GM21576 (cell line): Measurements from ENCODE around the gene GLS.
"Not testable (repeated sequence)": the region's sequence is repeated elsewhere in the genome, so short reads cannot be mapped to it uniquely, and the experiment has no call there.

Source experiments
- ATAC-seq: cut with Tn5 transposase; IDR thresholded peaks from one replicate; pipeline ENCODE4 v1.9.1; 2021; ENCODE audit warnings: mild to moderate bottlenecking, moderate library complexity; ENCODE audit not compliant: unreplicated experiment

Gene GLS

DNA sequence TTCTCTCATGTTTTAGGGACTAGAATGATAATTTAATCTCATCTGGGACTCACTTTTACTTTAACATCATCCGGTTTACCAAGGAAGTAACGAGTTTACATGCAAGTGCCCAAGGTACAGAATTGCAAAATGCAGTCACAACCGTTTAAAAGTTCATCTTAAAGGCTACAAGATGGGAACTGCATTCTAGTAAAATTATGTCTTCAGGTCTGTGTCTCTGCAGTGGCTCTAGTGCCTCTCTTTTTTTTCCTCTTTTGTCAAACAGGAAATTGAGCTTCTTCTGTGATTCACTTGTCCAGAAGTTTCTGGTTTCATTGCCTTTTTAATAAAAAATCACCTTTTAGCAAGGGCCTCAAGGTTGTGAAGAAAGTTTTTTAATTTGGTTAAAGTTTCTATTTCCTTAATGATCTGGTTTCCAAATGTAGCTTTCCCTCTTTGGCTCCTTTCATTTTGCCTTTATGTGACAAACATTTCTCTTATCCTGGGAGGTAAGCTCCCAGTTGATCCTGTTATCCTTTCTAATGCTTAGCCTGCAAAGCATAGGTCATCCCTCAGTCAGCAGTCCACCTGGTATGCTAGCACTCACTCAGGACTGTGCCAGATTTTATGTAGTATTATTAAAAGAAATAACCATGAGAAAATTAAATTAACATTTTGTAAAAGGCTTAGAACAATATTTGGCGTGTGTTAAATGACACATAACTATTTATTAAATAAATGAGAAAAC lies 2.4 kb downstream of the GLS start:
- no peak for ATAC-seq

DNA sequence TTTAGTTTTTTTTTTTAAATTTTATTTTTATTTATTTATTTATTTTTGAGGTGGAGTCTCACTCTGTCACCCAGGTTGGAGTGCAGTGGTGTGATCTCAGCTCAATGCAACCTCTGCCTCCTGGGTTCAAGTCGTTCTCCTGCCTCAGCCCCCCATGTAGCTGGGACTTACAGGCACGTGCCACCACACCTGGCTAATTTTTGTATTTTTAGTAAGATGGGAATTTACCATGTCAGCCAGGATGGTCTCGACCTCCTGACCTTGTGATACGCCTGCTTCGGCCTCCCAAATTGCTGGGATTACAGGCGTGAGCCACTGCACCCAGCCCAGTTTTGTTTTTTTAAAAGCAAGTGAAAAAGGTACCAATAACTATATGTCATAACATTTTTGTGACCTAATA lies 5.2 kb downstream of the GLS start:
- not testable (repeated sequence) for ATAC-seq

DNA sequence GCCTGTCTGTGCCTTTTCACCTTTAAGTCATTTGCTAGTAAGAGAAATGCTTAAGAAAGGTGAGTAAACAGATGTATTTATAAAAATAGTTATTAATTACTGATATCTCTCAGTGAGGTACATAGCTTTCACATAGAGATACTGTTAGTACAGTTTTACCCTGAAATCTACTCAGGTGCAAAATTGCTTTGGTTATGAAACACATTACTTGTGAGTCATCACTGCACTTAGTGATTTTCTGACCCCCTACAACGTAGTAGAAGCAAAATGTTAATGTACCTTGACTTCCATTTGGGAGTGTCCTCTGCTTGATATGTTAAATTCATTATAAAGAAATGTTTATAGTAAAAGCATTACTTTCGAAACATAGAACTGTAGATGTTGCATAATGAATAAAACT lies 6.5 kb downstream of the GLS start:
- ATAC-seq, result peak; percentile 75

DNA sequence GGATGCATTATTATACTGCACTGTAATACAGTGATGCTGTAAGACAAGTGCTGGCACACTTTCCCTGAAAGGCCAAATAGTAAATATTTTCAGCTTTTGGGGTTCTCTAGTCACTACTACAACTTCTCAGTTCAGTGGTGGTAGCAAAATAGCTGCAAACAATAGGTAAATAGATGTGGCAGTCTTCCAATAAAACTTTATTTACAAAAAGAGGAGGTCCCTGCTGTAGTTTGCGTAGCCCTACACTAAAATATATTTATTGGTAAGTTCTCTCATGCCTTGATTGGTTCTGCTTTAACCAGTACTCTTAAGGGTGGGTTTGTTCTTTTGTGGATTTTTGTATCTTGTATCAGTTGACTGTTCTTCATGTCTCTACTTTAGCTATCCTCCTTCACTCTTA lies 7.8 kb downstream of the GLS start:
- ATAC-seq, result no peak

DNA sequence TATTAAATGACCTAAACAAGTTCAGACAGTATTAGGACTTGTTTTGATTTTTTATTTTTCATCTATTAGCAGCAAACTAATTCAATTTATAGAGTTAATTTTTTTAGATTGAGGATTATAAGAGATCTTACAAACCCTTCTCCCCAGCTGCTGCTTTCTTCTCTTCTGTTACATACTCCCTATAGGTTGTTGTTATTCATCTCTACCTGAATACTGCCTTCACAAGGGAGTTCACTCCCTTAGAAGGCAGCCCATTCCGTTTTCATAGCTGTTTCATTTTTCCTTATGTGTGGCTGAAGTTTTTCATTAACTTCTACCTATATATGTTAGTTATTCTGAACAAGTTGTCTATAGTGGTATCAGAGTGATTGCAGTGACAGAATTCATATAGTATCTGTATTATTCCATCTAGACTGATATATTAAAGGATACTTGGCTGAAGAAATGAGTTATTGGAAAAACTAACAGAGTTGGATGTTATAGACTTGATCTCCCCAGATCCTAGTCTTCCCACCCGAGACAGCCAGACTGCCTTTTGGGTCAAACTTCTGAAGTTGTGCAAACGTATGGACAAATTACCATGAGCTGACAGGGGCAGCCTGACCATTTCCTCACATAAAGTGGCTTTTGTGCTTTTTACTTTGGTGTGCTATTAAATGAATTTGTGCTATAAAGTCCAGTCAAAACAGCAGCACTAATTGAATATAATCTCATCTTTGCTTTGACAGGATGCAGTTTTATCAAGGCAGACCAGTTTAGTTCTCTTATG lies 8.7 kb downstream of the GLS start:
- no peak for ATAC-seq

DNA sequence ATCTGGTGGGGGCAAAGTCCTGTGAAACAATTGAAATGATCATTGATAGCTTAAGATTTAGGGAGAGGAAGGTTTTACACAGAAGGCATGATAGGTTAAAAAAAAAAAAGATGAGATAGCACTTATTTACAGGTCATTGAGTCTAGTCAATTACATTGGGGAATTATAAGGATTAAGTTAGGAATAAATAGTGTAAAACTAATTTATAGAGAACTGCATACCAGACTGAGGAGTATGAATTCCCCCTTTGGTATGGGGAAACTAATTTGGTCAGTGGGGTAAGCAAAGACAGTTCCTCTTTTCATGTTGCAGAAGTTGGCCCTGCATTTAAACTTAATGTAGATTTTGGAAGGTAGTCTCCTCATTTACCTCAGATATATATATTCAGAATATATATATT lies 10.8 kb downstream of the GLS start:
- peak; percentile 51 for ATAC-seq

DNA sequence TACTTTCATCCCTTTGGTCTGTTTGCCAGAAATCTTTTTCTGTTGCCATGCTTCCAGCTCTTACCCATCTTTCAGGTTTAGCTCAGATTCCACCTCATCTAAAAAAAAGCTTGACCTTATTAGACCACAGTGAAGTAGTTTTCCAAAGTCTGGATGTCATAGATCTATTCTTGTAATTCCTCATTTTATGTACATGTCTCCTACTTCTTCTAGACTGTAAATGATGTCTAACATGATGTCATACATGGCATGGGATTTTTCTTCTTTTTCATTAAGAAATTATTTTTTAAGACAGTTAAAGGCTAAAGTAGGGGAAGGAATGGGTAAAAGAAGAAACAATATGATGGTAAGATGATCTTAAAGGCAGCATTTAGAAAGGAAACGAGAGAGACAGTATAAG lies 11.3 kb downstream of the GLS start:
- ATAC-seq, result no peak

DNA sequence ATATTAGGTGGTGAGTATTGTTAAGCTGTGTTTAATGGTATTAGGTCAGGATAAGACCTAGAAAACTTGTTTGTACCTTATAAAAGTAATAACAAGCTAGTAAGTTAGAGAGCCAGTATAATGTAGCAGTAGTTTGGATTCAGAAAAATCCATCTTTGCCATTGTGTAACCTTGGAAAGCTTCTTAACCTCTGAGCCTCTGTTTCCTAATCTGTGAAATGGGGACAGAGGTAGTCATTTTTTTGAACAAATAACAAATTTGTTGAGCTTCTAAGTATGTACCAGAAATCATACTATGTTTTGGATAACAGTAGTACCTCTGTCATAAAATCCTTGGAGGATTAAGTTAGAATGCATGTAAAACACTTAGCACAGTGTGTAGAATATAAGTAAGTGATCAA lies 12.5 kb downstream of the GLS start:
- no peak for ATAC-seq

DNA sequence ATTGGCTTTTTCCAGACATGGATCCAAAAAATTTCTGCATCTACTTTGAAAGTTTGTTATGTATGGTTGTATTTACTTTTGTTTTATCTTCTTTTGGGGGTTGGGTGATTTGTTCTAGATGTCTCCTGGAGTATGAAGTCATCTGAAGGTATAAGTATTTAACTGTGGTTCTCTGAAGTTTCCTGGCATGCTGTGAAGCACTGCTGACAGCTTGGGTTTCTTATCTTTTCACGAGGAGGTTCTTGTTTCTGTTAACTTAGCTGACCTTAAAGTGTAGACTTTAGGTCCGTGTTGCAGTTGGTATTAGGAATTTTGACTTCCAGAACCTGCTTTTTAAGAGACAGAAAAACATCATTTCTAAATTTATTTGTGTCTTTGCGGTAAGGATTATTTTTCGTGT lies 15.9 kb downstream of the GLS start:
- ATAC-seq, result no peak

DNA sequence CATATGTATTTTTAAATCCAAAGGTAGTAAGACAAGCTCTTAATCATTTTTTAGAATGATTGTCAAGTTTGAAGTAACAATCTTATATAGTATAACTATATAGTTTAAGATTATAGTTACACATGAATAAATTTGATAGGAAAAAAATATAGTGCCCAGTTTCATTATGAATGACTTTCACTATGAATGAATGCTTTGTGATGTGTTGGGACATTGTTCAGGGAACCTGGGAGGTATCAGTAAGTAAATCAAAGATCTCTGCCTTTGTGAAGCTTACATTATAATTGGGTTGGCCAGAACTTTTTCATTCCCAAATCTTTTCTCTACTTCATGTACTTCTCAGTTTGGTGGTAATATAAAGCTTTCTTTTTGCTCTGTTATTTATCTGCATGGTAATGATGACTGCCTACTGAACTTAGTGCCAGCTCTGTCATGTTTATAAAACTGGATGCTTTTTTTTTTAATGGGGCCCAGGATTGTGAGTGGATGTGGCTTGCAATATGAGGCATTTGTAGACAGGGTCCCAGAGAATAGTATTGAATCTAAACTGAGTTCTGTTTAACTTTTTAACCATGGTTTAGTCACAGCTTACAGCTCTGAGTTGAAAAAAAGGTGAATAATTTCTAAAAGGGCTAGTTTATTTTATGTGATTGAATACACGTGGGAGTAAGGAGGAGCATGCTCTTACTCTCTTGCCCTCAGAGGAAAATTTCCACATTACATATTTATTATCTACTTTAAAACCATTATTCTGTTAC lies 23.3 kb downstream of the GLS start:
- no peak for ATAC-seq

DNA sequence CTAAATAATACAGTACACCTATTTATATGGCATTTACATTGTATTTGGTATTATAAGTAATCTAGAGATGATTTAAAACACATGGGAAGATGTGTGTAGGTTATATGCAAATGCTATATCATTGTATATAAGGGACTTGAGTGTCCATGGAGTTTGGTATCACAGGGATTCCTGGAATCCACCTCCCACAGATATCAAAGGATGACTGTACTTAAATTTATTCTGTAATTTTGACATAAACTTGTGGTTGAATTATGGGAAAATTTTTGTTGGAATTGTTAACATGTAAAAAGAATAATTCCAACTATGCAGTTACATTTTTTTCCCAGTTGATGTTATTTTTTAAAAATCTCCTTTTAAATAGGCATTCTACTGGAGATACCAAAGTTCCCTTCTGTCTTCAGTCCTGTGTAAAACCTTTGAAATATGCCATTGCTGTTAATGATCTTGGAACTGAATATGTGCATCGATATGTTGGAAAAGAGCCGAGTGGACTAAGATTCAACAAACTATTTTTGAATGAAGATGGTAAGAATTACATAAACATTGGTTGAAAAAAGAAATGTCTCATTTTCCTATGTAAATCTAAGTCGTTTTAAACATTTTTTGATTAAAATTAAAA lies 24.1 kb downstream of the GLS start:
- ATAC-seq, result no peak

DNA sequence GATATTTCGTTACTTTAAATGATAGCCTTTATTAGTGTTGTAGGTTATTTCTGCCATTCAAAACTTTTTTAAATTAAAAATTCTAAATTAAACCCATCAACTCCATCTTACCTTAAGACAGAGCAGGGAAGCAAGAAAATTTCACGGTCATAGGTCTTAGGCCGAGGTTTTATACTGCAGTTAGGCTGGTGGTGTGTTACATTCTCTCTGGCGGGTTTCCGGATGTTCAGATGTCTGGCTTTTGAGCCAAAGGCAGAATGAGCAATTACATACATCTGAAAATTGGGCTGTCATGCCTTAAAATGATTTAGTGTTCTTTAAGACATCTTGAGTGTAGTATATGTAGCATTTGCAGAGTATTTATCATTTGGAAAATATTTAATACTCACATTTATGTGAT lies 27.9 kb downstream of the GLS start:
- ATAC-seq, result no peak

DNA sequence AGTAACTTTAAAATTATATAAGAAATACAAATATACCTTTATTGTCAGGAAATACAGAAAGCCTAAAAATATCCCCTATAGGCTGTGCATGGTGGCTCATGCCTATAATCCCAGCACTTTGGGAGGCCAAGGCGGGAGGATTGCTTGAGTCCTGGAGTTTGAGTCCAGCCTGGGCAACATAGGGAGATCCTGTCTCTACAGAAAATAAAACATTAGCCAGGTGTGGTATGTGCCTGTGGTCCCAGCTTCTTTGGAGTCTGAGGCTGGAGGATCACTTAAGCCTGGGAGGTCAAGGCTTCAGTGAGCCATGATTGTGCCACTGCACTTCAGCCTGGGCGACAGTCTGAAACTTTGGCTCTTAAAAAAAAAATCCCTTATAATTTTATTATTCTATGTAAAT lies 29.1 kb downstream of the GLS start:
- no peak for ATAC-seq

DNA sequence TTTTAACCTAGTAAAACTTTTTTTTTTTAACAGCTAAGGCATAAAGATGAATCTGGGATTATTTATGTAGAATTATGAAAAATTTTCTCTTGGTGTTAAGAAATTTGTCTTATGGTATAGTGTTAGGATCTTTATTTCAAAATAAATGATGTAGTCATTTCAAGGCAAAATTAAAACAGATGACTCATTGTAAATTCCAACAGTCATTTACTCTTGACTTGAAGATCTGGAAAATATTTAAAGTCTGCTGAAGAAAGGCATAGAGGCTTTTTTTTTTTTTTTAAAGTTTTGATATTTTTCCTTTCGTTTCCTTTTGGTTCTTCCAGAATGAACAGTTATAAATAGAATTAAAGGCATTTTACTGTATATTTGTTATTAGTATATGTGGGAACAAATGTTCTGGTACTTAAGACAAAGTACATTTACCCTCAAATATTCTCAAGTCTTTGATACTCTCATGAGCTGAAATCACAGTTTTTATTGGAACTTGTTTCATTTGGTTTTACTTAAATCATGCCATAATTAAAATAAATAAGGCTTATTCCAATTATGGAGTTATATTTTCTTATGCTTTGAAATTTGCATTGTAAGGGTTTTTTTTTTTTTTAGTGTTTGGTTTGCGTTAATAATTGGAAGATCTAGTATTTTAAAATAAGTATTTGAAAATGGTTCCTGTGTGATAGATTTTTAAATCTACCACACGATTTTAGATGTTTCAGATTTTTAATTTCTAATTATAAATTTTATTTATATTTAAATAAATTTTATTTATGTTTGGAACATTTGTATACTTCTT lies 29.9 kb downstream of the GLS start:
- no peak for ATAC-seq

DNA sequence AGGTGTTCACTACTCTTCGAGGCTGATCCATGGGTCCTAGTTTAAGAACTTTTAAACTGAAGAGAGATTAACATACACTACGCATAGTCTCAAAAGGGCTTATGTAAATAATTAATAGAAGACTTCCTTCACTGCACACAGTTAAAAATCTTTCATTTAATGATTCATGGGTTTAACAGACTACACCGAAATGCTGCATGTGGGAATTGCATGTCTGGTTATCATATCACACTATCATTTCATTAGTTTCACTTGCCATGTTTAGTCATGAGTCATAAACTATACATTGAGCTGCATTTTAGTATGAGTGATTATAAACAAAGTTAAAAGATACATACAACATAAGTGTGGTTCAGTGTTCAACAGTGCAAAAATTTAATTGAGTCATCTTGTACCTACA lies 31.2 kb downstream of the GLS start:
- ATAC-seq, result peak; percentile 75

DNA sequence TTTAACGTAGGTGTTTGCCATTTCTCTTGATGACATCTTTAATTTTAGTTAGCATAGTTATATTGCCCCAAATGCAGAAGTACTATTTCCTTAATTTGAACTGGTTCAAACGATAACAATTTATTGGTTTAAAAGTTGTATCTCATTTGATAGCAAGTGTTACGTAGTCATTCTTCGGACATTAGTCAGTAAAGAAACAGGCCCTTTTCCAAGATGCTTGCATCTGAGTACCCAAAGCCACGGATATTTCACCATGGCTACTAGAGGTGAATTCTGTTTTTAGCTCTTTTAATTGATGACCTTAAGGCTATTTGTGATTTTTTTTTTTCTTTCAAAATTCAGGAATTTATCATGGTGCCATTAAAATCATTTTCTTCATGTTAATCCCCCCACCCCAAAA lies 32.1 kb downstream of the GLS start:
- ATAC-seq, result no peak

DNA sequence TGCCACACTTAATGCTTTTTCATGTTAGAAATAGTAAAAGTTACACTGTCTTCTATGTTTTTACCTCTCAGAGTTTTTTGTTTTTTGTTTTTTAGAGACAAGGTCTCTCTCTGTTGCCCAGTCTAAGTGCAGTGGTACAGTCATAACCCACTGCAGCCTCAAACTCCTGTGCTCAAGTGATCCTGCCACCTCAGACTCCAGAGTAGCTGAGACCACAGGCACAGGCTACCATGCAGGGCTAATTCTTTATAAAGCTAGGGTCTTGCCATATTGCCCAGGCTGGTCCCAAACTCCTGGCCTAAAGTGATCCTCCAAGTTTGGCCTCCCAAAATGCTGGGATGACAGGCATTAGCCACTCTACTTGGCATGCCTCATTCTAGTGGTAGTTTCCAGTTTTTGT lies 33.1 kb downstream of the GLS start:
- no peak for ATAC-seq

DNA sequence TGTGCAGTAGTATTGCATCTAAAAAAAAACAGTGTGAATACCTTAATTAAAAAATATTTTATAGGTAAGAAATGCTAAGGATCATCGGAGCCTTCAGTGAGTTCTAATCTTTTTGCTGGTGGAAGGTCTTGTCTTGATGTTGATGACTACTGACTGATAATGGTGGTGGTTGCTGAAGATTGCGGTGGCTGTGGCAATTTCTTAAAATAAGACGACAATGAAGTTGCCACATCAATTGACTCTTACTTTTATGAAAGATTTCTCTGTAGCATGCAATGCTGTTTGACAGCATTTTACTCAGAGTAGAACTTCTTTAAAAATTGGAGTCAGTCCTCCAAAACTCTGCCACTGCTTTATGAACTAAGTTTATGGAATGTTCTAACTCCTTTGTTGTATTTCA lies 36.2 kb downstream of the GLS start:
- no peak for ATAC-seq

DNA sequence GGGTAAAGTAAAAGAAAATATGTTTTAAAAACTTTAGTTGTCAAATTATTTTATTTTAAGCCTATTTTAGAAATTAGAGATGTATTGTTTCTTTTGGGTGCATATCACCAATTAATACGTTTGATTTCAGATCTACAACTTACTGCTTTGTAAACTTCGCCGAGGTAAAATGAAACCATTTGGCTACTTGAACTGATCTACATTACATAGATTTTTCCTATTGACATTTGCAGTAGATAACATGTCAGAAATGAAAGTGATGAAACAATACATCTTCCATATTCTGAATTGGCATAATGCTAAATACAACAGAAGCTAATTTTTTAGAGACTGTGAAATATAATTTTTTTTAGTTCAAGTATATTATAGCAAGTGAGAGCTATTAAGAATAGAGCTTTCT lies 39.5 kb downstream of the GLS start:
- ATAC-seq, result no peak

DNA sequence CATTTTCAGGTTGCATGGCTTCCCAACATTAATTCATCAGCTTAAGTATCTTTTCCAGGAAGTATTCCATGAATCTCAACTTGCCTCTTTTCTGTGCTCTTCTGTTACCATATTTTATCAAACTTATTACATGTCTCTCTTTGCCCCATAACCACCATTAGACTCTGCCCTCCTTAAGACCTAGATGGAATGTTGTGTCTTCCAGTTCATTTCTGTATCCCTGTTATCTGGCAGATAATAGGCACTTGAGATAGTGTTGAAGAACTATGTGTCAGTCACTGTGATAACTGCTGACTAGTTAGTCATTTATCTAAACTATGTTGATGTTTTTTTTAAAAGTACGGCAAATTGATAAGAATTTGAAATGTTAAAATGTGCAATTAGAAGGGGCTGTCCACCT lies 41.8 kb downstream of the GLS start:
- no peak for ATAC-seq

DNA sequence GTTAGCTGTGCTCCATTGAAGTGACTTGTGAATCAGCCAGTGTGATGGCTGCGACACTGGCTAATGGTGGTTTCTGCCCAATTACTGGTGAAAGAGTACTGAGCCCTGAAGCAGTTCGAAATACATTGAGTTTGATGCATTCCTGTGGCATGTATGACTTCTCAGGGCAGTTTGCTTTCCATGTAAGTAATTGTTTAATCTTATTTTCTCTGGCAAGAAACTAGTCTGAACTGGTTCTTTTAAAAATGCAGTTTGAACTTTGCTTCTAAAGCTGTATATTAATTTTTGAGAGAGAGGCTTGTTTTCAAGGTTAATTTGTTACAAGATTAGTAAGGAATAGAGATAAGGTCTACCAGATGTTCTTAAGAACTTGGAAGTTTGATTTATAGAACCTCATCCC lies 46.7 kb downstream of the GLS start:
- no peak for ATAC-seq
